ENCODE data around the gene ZNF292.
A peak's percentile ranks its signal among the peaks of the same experiment; 100 is the strongest.

The ZNF292 gene

DNA sequence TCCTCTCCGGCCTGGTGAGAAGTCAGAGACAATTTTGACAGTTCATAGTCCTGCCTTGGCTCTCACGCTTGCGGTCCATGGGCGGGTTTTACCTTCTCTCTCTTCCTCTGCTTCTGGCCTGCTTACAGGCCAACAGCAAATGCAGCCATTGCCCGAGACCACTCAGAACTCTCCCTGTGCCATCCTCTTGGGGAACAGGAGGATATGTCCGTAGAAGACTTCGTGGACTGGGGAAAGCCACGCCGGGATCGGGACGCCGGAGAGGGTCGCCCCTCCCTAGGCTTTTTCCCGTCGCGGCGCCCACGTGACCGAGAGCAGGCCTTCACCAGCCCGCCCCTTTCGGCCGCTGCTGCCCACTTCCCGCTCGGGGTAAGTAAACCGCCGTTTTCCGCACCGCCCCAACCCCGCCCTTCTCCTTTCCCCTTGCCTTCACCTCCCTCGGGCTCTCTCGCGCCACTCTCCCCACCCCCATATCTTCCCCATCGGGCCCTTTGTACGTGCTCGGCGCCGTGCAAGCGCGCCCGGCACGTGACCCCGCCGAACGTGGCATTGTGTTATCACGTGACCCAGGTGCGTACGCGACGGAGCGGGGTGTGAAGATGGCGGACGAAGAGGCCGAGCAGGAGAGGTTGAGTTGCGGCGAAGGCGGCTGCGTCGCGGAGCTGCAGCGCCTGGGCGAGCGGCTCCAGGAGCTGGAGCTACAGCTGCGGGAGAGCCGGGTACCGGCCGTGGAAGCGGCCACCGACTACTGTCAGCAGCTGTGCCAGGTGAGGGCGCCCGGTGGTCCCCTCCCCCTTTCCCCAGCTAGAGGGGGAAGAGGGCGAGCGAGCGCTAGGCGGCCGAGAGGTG, at the start of gene ZNF292:
Gene ZNF292, plus strand, starts transcription at position 573 of the 849 bp plus-strand sequence. Its CDS starts 27 bp downstream, at position 600.
- Histone ChIP-seq H3K36me3 (0 out of 2 replicates have a peak, but pooled peaks cover 4% of the 10 kb centered on the region), H3K27ac (peak within 1 kb of the TSS; percentile 93), H3K27me3 (no peaks in the 10 kb centered on the region), H4K20me1 (peaks cover 45% of the 10 kb centered on the region), H3K9me3 (no peaks in the 10 kb centered on the region), H3K4me1 (peaks cover 32% of the 10 kb centered on the region), H3K4me3 (peak within 1 kb of the TSS; percentile 76), H3K4me2 (peak within 1 kb of the TSS; percentile 79), H3K9ac (peak within 1 kb of the TSS; percentile 83)
- no peak for TF ChIP-seq Cebpa-rat (IDR thresholded peaks at IDR 0.05)

DNA sequence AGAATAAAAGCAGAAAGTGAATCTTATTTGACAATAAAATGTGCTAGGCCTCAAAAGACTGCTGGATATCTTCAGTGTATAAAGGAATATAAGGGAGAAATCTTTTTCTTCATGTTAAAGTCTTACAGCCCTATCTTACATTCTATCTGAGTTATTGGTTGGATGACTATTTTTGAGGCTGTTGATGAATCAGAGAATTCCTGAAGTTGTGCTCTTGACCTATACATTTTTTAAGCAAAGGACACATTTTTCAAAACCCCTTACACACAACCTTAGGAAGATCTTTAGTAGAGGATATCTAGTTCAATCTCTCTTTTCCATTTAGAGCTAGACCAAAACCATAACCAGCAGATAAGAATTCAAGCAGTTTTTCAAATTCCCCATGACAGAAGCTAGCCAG, 49.5 kb upstream of the ZNF292 start:
- Histone ChIP-seq H3K4me1 (no peaks in the 10 kb centered on the region), H3K27me3 (no peaks in the 10 kb centered on the region), H3K9ac (no peak overlapping the region), H4K20me1 (no peaks in the 10 kb centered on the region), H3K36me3 (no peaks in the 10 kb centered on the region), H3K27ac (no peak overlapping the region), H3K4me3 (no peak overlapping the region), H3K4me2 (no peak overlapping the region), H3K9me3 (no peaks in the 10 kb centered on the region)
- no peak for TF ChIP-seq Cebpa-rat (IDR thresholded peaks at IDR 0.05)

DNA sequence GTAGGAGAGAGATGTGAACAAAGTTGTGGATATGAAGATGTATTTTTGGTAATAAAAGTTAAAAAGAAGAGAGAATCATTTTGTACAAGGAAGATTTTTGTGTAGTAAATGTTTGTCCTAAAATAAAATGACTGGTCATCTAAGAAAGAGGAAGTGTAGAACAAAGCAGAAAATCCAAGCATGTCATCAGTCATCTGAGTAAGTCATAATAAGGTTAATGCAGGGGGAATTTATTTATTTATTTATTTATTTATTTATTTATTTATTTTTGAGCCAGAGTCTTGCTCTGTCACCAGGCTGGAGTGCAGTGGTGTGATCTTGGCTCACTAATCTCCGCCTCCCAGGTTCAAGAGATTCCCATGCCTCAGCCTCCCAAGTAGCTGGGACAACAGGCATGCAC, 44.7 kb upstream of the ZNF292 start:
- TF ChIP-seq Cebpa-rat (IDR thresholded peaks at IDR 0.05) = no peak
- Histone ChIP-seq H3K4me1 (no peaks in the 10 kb centered on the region), H4K20me1 (no peaks in the 10 kb centered on the region), H3K4me2 (no peak overlapping the region), H3K36me3 (no peaks in the 10 kb centered on the region), H3K27ac (no peak overlapping the region), H3K4me3 (no peak overlapping the region), H3K27me3 (no peaks in the 10 kb centered on the region), H3K9ac (no peak overlapping the region), H3K9me3 (no peaks in the 10 kb centered on the region)

DNA sequence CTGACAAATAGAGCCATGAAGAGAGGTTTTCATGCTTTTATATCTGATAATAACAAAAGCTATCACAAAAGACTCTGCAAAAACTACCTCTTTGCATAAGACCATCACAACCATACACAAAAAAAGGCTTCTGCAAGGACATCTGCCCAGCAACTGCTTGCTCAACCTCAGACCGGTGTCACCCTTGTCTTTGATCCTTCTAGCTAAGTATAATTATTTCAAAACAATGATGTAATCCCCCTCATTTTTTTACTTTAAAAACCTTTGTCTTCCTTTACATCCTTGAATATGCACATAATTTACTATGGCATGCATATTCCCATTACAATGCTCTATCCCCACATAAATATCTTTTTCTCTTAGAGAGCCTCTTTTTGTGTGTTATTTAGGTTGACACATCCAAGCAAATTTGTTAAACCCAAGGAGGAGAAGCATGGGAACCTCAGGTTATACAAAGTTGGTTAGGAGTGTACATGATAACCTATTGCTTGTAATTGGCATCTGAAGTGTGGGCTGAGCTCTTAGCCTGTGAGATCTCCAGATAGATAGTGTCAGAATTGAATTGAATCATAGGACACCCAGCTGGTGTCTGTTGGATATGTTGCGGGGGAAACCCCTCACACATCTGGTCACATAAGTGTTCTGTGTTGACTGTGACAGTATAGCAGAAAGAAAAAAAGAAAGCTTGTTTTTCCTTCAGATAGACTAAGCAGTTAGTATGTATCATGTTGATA, 39.8 kb upstream of the ZNF292 start:
- no peak overlapping the region for H3K4me3 ChIP-seq
- no peaks in the 10 kb centered on the region for H4K20me1 ChIP-seq
- H3K36me3 ChIP-seq = no peaks in the 10 kb centered on the region
- no peak overlapping the region for H3K27ac ChIP-seq
- no peaks in the 10 kb centered on the region for H3K4me1 ChIP-seq
- no peak overlapping the region for H3K4me2 ChIP-seq
- no peaks in the 10 kb centered on the region for H3K9me3 ChIP-seq
- no peak for TF ChIP-seq Cebpa-rat (IDR thresholded peaks at IDR 0.05)
- H3K27me3 ChIP-seq = no peaks in the 10 kb centered on the region
- no peak overlapping the region for H3K9ac ChIP-seq

DNA sequence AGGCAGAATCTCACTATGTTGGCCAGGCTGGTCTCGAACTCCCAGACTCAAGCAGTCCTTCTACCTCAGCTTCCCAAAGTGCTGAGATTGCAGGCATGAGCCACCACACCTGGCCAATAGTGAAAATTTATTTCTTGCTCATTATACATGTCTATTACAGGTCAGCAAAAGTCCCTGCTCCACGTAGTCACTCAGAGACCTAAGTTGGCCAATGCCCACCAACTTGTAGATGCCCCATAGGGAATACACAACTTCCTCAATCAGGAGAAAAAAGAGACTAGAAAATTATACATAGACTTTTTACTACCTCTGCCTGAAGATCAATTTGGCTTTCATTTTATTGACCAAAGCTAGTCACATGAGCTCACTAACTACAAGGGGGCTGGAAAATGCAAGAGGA, 38.4 kb upstream of the ZNF292 start:
- H3K4me2 ChIP-seq = no peak overlapping the region
- no peak overlapping the region for H3K9ac ChIP-seq
- H3K27ac ChIP-seq = no peak overlapping the region
- H4K20me1 ChIP-seq = no peaks in the 10 kb centered on the region
- no peaks in the 10 kb centered on the region for H3K27me3 ChIP-seq
- TF ChIP-seq Cebpa-rat (IDR thresholded peaks at IDR 0.05) = no peak
- H3K36me3 ChIP-seq = no peaks in the 10 kb centered on the region
- no peaks in the 10 kb centered on the region for H3K4me1 ChIP-seq
- H3K4me3 ChIP-seq = no peak overlapping the region
- H3K9me3 ChIP-seq = no peaks in the 10 kb centered on the region

DNA sequence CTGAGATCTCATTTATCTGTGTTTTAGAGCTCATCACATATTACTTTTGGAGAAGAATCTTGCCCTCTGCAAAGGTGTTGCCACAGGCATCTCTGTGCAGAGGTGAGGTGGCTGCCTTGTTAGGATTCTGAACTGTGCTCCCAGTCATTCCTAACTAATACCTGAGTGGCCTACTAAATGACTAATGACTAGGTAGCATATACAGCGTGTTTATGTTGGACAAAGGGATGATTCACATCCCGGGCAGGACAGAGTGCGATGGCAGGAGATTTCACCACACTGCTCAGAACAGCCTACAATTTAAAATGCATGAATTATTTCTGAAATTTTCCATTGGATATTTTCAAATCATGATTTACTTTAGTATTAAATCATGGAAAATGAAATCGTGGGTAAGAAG, 37.3 kb upstream of the ZNF292 start:
- Histone ChIP-seq H4K20me1 (no peaks in the 10 kb centered on the region), H3K36me3 (no peaks in the 10 kb centered on the region)
- no peak for TF ChIP-seq Cebpa-rat (IDR thresholded peaks at IDR 0.05)

DNA sequence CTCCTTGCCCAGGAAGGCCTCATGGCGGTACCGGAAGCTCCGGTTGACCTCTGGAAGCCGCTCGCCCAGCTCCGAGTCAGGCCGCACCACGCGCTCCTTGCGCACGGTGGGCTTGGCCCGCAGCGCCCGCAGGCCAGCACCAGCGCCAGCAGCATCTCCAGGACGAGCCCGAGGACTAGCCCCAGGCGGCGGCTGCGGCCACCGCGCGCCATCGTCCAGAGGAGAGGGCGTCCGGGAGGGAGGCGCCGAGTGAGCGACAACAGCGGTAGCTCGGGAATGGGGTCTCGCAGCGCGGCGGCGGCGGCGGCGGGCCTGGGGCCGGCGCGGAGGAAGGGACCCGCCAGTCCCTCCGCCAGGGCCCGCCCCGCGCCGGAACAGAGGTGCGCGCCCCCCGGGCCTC, 32.9 kb upstream of the ZNF292 start:
- H3K36me3 ChIP-seq = no peaks in the 10 kb centered on the region
- TF ChIP-seq Cebpa-rat (IDR thresholded peaks at IDR 0.05) = no peak
- H3K4me1 ChIP-seq = no peaks in the 10 kb centered on the region
- no peaks in the 10 kb centered on the region for H4K20me1 ChIP-seq
- H3K27ac ChIP-seq = no peak overlapping the region
- H3K4me2 ChIP-seq = no peak overlapping the region
- no peak overlapping the region for H3K9ac ChIP-seq
- peaks cover 6% of the 10 kb centered on the region for H3K9me3 ChIP-seq
- H3K27me3 ChIP-seq = no peaks in the 10 kb centered on the region
- no peak overlapping the region for H3K4me3 ChIP-seq

More for the DNA sequence above, 37.3 kb upstream of the ZNF292 start:
- Histone ChIP-seq H3K27ac (no peak overlapping the region), H3K9ac (no peak overlapping the region), H3K4me1 (no peaks in the 10 kb centered on the region), H3K9me3 (peaks cover 6% of the 10 kb centered on the region), H3K27me3 (no peaks in the 10 kb centered on the region), H3K4me3 (no peak overlapping the region), H3K4me2 (no peak overlapping the region)

DNA sequence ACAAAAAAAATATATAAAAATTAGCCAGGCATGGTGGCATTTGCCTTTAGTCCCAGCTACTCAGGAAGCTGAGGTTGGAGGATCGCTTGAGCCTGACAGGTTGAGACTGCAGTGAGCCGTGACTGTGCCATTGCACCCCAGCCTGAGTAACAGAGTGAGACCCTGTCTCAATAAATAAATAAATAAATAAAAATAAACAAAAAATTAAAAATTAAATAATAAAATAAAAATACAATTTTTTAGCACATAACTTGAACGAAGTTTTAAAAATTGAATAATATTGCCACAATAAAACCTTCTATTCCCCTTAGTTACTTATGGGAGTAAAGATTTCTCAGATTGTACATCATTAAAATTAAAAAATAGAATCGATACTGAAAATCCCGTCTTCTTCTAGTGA, 31.3 kb upstream of the ZNF292 start:
- H4K20me1 ChIP-seq = no peaks in the 10 kb centered on the region
- H3K9ac ChIP-seq = no peak overlapping the region
- peaks cover 6% of the 10 kb centered on the region for H3K9me3 ChIP-seq
- no peak for TF ChIP-seq Cebpa-rat (IDR thresholded peaks at IDR 0.05)
- H3K4me1 ChIP-seq = no peaks in the 10 kb centered on the region
- no peak overlapping the region for H3K4me3 ChIP-seq
- no peaks in the 10 kb centered on the region for H3K36me3 ChIP-seq
- no peak overlapping the region for H3K27ac ChIP-seq
- H3K4me2 ChIP-seq = no peak overlapping the region; the same call in 1 of the 2 replicates
- H3K27me3 ChIP-seq = no peaks in the 10 kb centered on the region

DNA sequence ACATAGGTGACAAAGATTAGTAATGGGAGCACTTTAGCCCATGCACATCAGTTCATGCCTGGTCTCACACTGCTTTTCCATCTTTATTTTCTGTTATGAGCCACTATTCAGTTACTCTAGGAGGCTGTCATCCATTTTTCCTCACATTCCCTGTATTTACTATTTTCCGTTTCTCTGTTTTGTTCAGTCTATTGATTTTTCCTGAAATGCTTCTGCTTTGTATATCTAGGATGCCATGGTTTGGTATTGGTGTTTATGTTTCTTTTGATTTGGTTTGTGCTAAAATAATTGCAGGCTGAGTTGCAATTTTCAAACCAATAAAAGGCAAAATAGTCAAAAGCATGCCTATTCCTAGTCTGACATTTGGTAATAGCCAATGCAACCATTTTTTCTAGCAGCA, 28.9 kb upstream of the ZNF292 start:
- Histone ChIP-seq H3K27ac (no peak overlapping the region), H3K4me3 (no peak overlapping the region), H3K9me3 (peaks cover 6% of the 10 kb centered on the region), H3K9ac (no peak overlapping the region), H3K4me2 (no peak overlapping the region), H3K4me1 (no peaks in the 10 kb centered on the region), H3K27me3 (no peaks in the 10 kb centered on the region), H3K36me3 (no peaks in the 10 kb centered on the region), H4K20me1 (no peaks in the 10 kb centered on the region)
- no peak for TF ChIP-seq Cebpa-rat (IDR thresholded peaks at IDR 0.05)

DNA sequence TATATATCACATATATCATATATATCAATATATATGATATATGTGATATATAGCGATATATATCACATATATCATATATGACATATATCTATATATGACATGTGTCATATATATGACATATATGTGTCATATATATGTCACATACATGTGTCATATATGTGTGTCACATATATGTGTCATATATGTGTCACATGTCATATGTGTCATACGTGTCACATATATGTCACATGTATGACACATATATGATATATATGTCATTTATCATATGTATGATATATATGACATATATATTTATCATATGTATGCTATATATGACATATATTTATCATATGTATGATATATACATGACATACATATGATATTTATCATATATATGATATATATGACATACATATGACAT, 27.6 kb upstream of the ZNF292 start:
- no peak for TF ChIP-seq Cebpa-rat (IDR thresholded peaks at IDR 0.05)
- H3K27ac ChIP-seq = no peak overlapping the region
- peaks cover under 1% of the 10 kb centered on the region; the same call in 1 of the 2 replicates for H3K9me3 ChIP-seq
- no peaks in the 10 kb centered on the region for H3K36me3 ChIP-seq
- no peaks in the 10 kb centered on the region for H3K27me3 ChIP-seq
- H3K9ac ChIP-seq = no peak overlapping the region
- no peak overlapping the region for H3K4me3 ChIP-seq
- no peak overlapping the region for H3K4me2 ChIP-seq
- no peaks in the 10 kb centered on the region for H3K4me1 ChIP-seq
- H4K20me1 ChIP-seq = no peaks in the 10 kb centered on the region
